HG03280 (cell line): ENCODE data around the gene RAB11FIP2.

Experiments
- ATAC-seq: cut with Tn5 transposase; IDR thresholded peaks from one replicate; pipeline ENCODE4 v1.9.1; 2021; ENCODE audit warnings: mild to moderate bottlenecking, moderate library complexity; ENCODE audit not compliant: unreplicated experiment

Gene RAB11FIP2

DNA sequence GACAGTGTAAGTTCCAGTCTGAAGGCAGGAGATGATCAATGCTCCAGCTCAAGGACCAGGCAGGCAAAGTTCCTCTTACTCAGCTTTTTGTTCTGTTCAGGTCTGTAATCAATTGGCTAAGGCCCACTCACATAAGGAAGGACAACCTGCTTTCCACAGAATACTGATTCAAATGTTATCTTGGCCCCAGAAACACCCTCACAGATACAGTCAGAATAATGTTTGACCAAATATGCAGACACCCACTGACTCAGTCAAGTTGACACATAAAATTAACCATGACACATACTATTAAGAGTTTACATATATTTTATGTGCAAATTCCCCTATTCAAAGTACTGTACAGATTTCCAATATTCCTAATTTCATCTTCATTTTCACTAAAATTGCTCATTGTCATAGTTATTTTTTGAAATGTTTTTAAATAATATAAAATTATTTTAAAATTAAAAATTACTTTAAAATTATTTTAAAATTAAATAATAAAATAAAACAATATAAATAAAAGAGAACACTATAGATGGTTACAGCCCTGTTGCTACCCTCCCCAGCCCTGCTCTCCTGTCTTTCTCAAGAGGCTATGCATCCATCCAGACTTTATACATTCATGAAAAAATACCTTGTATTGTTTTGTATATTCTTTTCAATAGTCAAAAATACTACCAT, 59.4 kb downstream of the RAB11FIP2 start:
- no peak for ATAC-seq

DNA sequence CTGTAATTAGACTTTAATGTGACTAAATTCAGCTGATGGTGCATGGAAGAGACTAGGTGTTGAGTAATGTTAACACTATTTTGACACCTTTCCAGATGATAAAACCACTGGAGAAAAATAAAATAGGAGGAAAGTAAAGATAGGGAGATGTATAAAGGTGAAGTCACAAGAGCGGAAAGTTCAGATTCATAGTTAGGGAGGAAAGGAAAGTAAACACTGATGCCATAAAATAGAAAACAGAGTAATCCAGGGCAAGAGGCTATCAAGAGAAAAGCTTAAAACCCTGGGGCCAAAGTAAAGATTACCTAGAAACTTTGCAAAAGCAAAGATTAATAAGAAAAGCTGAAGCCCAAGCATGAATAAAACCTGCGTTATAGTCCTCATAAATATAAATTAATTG, 62.8 kb downstream of the RAB11FIP2 start:
- no peak for ATAC-seq

DNA sequence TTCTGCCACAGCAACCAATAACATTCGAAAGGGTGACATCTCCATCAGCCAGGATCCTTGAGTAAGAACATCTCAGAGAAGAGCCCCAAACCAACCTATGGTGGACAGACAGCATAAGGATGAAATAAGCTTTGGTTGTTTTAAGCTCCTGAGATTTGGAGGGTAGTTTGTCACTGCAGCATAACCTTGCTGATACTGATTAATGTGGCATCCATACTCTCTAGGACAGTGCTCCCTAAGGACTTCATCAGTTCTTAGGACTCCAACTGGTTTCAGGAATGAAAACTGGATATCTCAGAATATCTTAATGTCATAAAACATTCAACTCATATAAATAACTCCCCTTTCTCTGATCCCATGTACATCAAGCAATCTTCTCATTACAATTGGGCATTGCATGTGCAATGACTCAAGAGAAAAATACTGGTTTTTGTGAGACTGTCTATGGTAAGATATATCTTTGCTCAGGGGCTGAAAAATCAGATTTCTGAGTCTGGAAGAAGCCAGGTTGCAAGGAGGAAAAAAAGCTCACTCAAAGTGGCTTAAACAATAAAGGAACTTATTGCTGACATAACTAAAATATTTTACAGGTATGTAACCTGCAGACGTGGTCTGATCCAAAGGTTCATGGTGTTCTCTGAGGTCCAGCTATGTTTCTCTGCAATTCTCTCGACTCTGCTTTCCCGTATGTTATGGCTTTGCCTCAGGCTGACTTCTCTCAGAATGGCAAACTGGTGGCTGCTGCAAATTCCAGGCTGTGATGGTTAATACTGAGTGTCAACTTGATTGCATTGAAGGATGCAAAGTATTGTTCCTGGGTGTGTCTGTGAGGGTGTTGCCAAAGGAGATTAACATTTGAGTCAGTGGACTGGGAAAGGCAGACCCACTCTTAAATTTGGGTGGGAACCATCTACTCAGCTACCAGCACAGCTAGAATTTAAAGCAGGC, 65.7 kb downstream of the RAB11FIP2 start:
- ATAC-seq: no peak

DNA sequence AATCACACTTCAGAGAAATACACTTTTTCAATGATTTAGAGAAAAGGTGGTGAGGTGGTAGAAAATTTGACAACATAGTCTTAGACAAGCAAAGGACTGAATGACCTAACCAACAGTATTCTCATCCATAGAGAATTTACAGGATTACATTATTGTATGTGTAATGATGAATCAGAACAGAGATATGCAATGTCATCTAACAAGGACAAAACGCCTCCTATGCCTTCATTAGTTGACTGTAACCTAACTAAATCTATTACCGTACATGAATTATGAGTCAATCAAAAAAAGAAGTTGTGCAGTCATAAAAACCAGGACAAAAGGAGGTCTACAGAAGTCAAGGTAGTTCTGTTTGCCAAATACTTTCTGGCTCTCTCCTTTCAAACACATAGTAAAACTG, 66.5 kb downstream of the RAB11FIP2 start:
- no peak for ATAC-seq

DNA sequence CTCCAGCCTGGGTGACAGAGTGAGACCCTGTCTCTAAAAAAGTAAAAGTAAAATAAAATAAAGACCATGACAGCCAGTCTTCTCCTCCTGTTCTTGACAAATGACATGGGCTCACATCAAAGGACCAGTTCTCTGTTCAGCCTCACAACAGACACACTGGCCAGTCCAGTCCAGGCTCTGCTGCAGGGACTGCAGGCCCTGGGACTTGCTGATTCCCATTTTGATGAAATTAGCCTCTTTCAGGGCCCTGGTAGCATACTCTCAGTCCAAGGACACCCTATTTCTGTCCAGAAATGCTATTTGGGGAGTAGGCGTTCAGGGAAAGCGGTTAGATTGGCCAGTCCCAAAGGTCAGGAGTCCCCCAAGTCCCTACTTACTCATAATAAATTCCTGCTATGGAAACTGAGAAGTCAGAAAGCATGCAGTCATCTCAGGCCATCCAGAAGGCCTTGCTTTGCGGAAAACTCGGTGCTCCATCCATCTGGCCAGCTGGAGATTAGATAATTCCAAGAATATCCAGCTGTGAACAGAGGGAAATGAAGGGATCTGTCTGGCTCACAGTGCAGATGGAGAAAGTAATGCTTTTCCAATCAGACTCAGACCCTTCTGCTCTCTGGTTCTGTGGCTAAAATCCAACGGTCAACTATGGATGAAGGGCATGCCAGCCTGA, 74.4 kb downstream of the RAB11FIP2 start:
- ATAC-seq: no peak

DNA sequence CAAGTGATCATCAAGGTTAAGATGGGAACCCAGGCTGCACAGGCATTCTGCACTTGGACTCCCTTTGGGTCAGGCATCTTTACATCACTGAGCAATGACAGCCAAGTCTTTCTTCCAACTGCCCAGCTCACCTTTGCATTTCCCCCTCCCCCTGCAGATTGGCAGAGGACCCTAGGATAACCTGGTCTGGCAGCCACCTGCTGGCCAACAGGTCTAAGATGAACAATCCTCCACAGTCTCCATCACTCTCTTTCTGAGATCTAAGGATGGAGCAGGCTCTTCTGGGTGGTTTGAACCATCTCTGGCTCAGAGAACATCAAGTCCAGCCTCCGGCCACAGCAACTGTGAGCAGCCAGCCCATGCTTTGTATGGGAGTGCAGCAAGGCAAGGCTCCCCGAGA, 75.8 kb downstream of the RAB11FIP2 start:
- no peak for ATAC-seq

DNA sequence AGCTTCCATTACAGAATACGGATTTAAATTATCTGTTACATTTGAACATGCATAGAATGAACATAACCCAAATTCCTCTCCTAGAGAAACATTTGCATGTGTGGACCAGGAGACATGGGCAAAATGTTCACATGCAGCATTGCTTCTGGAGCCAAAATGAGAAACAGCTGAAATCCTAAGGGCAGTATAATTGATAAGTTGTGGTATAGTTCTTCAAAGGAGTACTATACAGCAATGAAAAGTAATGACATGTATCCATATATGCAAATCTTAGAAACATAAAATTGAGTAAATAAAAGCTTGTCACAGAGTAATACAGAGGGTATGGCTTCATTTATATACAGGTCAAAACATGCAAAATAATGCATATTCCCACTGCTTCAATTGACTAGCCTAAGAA, 77.1 kb downstream of the RAB11FIP2 start:
- ATAC-seq: no peak

DNA sequence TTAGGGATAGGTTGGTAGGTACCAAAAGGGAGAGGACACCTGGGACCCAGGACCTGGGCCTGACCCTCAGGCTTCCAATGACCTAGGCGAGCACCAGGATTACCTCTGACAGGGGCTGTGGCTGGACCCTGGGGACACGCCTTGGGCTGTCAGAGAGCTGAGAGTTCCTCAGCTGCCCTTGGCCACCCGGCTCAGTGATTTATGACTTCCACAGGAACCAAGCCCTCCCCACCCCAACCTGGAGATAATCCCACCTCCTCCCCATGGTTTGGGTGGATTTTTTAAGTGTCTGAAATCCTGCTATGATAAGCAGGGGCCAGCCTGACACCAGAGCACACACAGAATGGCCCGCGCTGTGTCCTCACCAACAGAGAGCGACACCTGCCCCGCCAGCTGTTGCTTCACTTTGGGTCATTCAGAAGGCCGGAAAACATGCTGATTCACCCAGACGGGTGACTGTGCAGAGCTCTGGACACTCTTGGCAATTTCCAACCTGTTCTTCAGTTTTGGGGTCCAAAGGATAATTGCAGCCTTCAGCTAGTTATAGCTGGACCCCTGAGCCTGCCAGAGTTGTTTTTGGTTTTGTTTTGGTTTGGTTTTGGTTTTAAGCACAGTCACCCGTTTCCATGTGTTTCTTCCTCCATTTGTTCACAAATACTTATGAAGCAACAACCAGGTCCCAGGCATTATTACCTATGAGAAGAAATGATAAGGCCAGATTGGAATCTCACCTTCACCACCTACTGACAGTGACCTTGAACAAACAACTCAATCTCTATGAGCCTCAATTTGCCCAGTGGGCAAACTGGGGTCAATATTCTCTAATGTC, 78.2 kb downstream of the RAB11FIP2 start:
- no peak for ATAC-seq

DNA sequence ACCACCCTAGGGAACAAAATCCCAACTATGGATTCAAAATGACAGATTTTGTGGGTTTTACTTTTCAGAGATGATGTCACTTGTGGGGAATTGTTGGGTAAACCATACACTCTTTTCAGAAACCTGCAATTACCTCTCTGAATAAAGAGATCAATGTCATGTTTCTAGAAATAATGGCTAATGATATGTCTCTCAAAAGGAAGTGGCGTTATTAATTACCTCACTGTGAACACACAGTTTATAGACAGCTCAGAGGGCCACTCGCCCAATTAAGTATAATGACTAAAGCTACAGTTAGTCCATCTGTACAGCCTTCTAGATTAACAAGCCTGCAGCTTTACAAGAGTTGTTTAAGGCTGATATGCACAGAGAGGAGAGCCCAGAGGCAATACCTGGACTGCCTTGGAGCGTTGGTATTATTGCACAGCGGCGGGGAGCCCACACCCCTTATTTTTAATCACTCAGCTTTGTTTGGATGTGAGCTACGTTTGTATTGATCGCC, 79.5 kb downstream of the RAB11FIP2 start:
- ATAC-seq: no peak

DNA sequence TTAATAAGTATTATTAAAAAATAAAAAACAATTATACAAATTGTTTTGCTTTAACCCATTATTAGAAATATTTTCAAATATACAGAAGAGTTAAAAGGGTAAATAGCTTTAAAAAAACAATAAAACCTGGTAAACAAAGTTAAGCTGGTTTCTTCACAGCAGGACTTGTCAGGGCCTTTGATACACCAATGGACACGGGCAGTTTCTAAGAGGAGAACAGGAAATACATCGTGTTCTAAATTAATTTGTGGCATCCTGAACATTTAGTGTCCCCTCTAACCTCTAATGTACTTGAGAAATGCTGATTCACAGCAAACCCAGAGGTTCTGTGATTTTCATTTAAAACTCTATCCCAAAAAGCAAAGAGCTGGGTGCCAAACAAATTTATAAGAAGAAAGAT, 80.8 kb downstream of the RAB11FIP2 start:
- ATAC-seq: no peak

DNA sequence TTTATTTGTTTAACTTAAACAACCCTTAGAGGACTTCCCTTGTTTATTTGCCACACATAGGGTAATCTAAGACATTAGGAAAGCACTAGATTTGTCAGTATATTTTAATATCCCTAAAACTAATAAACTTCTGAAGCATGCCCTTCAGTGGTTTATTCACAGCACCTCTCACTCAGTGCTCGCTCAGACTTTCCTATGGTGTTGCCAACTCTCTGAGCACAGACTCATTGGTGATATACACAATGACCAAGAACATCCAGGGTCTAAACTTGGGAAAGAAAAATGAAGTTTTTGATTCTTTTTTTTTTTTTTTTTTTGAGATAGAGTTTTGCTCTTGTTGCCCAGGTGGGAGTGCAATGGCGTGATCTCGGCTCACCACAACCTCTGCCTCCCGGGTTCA, 82.2 kb downstream of the RAB11FIP2 start:
- ATAC-seq: no peak

DNA sequence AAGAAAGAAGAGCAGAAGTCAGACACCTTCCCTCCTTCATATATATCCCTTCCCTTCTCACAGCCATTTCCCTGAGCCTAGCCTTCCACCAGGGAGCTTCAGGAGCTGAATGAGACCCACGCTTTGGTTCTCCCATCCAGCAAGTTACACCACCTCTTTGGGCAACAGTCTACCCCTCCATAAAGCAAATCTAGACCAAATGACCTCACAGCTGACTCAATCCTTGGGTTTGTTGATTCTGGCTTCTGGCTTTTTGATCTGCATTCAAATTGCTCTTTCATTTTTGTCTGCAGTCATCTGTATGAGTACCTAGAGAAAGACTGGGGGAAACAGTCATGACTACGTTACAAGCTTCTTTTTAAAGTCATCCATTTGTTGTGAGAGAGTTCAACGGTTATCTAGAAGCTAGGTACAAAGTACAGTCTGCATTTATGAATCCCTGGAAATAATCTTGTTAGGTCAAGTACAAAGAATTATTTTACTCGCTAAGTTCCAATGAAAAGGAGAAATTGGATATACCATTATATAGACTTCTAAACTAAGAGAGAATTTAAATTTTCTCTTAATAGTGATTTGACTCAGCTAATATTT, 86.3 kb downstream of the RAB11FIP2 start:
- no peak for ATAC-seq

DNA sequence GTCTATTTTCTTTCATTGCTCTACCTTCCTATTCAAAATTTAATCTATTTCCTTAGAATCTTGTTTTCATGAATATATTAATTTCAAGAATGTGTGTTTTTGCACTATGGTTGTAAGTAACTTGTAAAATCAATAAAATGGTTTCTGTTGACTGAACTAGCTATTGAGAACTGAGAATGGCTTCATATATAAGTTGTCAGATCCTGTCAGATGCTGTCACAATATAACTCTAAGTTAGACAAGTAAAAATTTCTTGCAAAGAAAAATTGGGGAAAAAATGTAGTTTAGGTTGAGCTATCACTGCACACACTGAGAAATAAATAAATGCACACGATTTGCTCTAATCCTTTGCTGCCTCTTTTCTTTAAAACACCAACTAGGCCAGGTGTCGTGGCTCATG, 89.8 kb downstream of the RAB11FIP2 start:
- ATAC-seq: no peak

DNA sequence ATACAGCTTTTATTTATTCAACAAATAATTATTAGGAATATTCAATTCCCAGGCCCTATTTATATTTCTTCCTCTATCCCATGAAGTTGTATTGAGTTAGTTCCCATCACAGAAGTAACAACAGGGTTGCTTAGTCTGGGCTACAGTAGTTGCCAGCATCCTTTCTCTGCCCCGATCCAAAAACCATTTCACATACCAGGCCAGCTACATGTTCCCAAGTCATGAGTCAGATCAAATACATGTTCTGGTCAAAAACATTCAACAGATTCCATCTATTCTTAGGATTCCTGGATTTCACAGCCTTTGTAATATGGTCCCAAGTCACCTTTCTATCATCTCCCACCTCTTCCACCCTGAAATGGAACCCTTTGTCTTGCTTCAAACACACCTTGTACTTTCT, 91.6 kb downstream of the RAB11FIP2 start:
- ATAC-seq: no peak
